Mucosa of rectum (tissue), 2 donors: ENCODE measurements around the gene VPS25.
A peak's percentile ranks its signal among the peaks of the same experiment; 100 is the strongest.

Experiments used
- H3K27ac ChIP-seq, 2 donors: one replicate each; pipeline ENCODE4 v1.7.0; 2013; ENCODE audit warnings: inconsistent platforms in 2 of 2, low read depth in 2 of 2, low read length in 2 of 2
- H3K27me3 ChIP-seq, 2 donors: one replicate each; pipeline ENCODE4 v1.7.0; 2013; ENCODE audit warnings: low read length in 2 of 2; ENCODE audit not compliant: control insufficient read depth in 2 of 2, insufficient read depth in 2 of 2
- H3K36me3 ChIP-seq, 2 donors: one replicate each; pipeline ENCODE4 v1.7.0; 2013; ENCODE audit warnings: low read length in 2 of 2; ENCODE audit not compliant: control insufficient read depth in 2 of 2, insufficient read depth in 2 of 2
- H3K4me1 ChIP-seq, 2 donors: one replicate each; pipeline ENCODE4 v1.7.0; 2013; ENCODE audit warnings: low read length in 2 of 2, mild to moderate bottlenecking in 1 of 2; ENCODE audit not compliant: control insufficient read depth in 2 of 2, insufficient read depth in 2 of 2
- H3K4me3 ChIP-seq, 2 donors: one replicate each; pipeline ENCODE4 v1.7.0; 2013; ENCODE audit warnings: low read length in 2 of 2
- H3K9ac ChIP-seq, 2 donors: one replicate each; pipeline ENCODE4 v1.7.0; 2013; ENCODE audit warnings: low read length in 2 of 2, low read depth in 1 of 2, mild to moderate bottlenecking in 1 of 2
- H3K9me3 ChIP-seq, 2 donors: one replicate each; pipeline ENCODE4 v1.7.0; 2013; ENCODE audit warnings: low read length in 2 of 2; ENCODE audit not compliant: control insufficient read depth in 2 of 2
- donor health status: healthy.
- donor health status: Normal muscosa, but diverticular disease.

The VPS25 gene

GRCh38 chr17:42781639-42782165 lies 8.5 kb downstream of the VPS25 start:
- Histone ChIP-seq H3K9ac (peak overlapping the region; percentile 68 to 82), H3K9me3 (no peaks in the 10 kb centered on the region), H3K4me1 (peaks cover 28 to 29% of the 10 kb centered on the region in 2 donors), H3K27ac (peak overlapping the region; percentile 92 to 94), H3K4me3 (peak overlapping the region; percentile 79 to 85), H3K36me3 (peaks cover 18 to 22% of the 10 kb centered on the region in 2 donors), H3K27me3 (peaks cover 9 to 30% of the 10 kb centered on the region in 2 donors)

- peak overlapping the region; percentile 79 to 85 for H3K4me3 ChIP-seq
- H3K27ac ChIP-seq = peak overlapping the region; percentile 6 to 94
- no peaks in the 10 kb centered on the region for H3K9me3 ChIP-seq
- H3K36me3 ChIP-seq = peaks cover 22 to 25% of the 10 kb centered on the region in 2 donors
- H3K4me1 ChIP-seq = peaks cover 28 to 29% of the 10 kb centered on the region in 2 donors
- H3K27me3 ChIP-seq = peaks cover 9 to 30% of the 10 kb centered on the region in 2 donors
- peak overlapping the region in 1 of 2 donors; percentile 82 for H3K9ac ChIP-seq
Observed at GRCh38 chr17:42782166-42783061, 9.2 kb downstream of the VPS25 start.

- H3K4me1 ChIP-seq = peaks cover 28 to 29% of the 10 kb centered on the region in 2 donors
- H3K27me3 ChIP-seq = peaks cover 9 to 30% of the 10 kb centered on the region in 2 donors
- peak overlapping the region in 1 of 2 donors; percentile 55 for H3K9ac ChIP-seq
Observed at GRCh38 chr17:42783062-42783790, 10.0 kb downstream of the VPS25 start.

GRCh38 chr17:42783791-42784138 lies 10.5 kb downstream of the VPS25 start:
- H3K4me1 ChIP-seq = peaks cover 24 to 25% of the 10 kb centered on the region in 2 donors
- no peak overlapping the region for H3K27ac ChIP-seq
- peaks cover 20% of the 10 kb centered on the region in 2 donors for H3K36me3 ChIP-seq
- peaks cover 9 to 30% of the 10 kb centered on the region in 2 donors for H3K27me3 ChIP-seq
- H3K9ac ChIP-seq = no peak overlapping the region
- H3K9me3 ChIP-seq = no peaks in the 10 kb centered on the region
- H3K4me3 ChIP-seq = no peak overlapping the region

More at GRCh38 chr17:42783062-42783790, 10.0 kb downstream of the VPS25 start:
- Histone ChIP-seq H3K27ac (no peak overlapping the region), H3K4me3 (peak overlapping the region; percentile 79 to 85), H3K9me3 (no peaks in the 10 kb centered on the region), H3K36me3 (peaks cover 18 to 22% of the 10 kb centered on the region in 2 donors)

GRCh38 chr17:42784409-42784808 lies 11.2 kb downstream of the VPS25 start:
- Histone ChIP-seq H3K9ac (no peak overlapping the region), H3K4me1 (peaks cover 18 to 19% of the 10 kb centered on the region in 2 donors), H3K27ac (no peak overlapping the region), H3K9me3 (no peaks in the 10 kb centered on the region), H3K27me3 (peaks cover 9 to 30% of the 10 kb centered on the region in 2 donors), H3K36me3 (peaks cover 18 to 23% of the 10 kb centered on the region in 2 donors), H3K4me3 (no peak overlapping the region)

- H3K4me3 ChIP-seq = no peak overlapping the region
- no peaks in the 10 kb centered on the region for H3K9me3 ChIP-seq
- H3K27me3 ChIP-seq = peaks cover 9 to 30% of the 10 kb centered on the region in 2 donors
- peaks cover 12 to 13% of the 10 kb centered on the region in 2 donors for H3K4me1 ChIP-seq
- H3K9ac ChIP-seq = no peak overlapping the region
- no peak overlapping the region for H3K27ac ChIP-seq
- H3K36me3 ChIP-seq = peaks cover 22 to 23% of the 10 kb centered on the region in 2 donors
Observed at GRCh38 chr17:42784811-42785592, 11.8 kb downstream of the VPS25 start.

- Histone ChIP-seq H3K27ac (no peak overlapping the region), H3K9me3 (no peaks in the 10 kb centered on the region), H3K4me1 (peaks cover 8 to 9% of the 10 kb centered on the region in 2 donors), H3K4me3 (no peak overlapping the region), H3K9ac (no peak overlapping the region), H3K27me3 (peaks cover 3 to 20% of the 10 kb centered on the region in 2 donors), H3K36me3 (peaks cover 22 to 23% of the 10 kb centered on the region in 2 donors)
Observed at GRCh38 chr17:42787266-42787665, 14.0 kb downstream of the VPS25 start.

GRCh38 chr17:42791948-42792347 lies 18.7 kb downstream of the VPS25 start:
- Histone ChIP-seq H3K36me3 (peaks cover 18 to 33% of the 10 kb centered on the region in 2 donors), H3K4me3 (no peak overlapping the region), H3K4me1 (peaks cover 17 to 21% of the 10 kb centered on the region in 2 donors), H3K9ac (no peak overlapping the region), H3K27ac (no peak overlapping the region), H3K27me3 (no peaks in the 10 kb centered on the region), H3K9me3 (no peaks in the 10 kb centered on the region)

GRCh38 chr17:42792545-42792944 lies 19.3 kb downstream of the VPS25 start:
- no peak overlapping the region for H3K27ac ChIP-seq
- no peaks in the 10 kb centered on the region for H3K27me3 ChIP-seq
- no peak overlapping the region for H3K9ac ChIP-seq
- no peaks in the 10 kb centered on the region for H3K9me3 ChIP-seq
- H3K4me3 ChIP-seq = no peak overlapping the region
- peaks cover 23 to 25% of the 10 kb centered on the region in 2 donors for H3K4me1 ChIP-seq
- peaks cover 13 to 27% of the 10 kb centered on the region in 2 donors for H3K36me3 ChIP-seq
